ENCODE measurements around the gene USP37. TPM values are rescaled to one million over a fixed set of nuclear protein-coding genes. Genes with fewer than 3 reads are reported as not detected.

USP37 gene
- total RNA-seq, 4 donors from 2014 or later: 6.7 to 15.0 (median 8.5) TPM

DNA sequence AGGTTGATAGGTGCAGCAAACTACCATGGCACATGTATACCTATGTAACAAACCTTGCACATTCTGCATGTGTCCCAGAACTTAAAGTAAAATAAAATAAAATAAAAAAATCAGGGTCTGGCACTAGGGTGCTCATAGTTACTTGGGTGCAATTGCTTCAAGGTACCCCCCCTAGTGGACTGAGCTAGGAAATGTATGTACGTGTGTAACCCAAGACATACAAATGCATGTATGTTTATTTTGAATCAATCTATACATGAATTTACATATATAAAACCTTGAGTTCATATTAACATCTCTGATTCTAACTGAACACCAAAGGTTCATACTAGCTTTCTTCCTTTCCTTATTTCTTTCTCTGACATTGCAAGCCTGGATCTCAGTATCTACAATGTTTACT, 51.5 kb downstream of the USP37 start:
- H3K4me3 ChIP-seq: no peak overlapping the region
- H3K9me3 ChIP-seq: no peaks in the 10 kb centered on the region
- intact Hi-C loops (cut with DNase I): no loop called here
- no peak for TF ChIP-seq EP300 (IDR thresholded peaks at IDR 0.05)
- TF ChIP-seq, protein P1, sequence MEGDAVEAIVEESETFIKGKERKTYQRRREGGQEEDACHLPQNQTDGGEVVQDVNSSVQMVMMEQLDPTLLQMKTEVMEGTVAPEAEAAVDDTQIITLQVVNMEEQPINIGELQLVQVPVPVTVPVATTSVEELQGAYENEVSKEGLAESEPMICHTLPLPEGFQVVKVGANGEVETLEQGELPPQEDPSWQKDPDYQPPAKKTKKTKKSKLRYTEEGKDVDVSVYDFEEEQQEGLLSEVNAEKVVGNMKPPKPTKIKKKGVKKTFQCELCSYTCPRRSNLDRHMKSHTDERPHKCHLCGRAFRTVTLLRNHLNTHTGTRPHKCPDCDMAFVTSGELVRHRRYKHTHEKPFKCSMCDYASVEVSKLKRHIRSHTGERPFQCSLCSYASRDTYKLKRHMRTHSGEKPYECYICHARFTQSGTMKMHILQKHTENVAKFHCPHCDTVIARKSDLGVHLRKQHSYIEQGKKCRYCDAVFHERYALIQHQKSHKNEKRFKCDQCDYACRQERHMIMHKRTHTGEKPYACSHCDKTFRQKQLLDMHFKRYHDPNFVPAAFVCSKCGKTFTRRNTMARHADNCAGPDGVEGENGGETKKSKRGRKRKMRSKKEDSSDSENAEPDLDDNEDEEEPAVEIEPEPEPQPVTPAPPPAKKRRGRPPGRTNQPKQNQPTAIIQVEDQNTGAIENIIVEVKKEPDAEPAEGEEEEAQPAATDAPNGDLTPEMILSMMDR (IDR thresholded peaks at IDR 0.05): peak; percentile 12 to 25 (median 15)
- no peak for TF ChIP-seq POLR2A (IDR thresholded peaks at IDR 0.05; ENCODE audit: low read depth)
- H3K27ac ChIP-seq (replicated peaks in 1 of 4): no peak overlapping the region
- peaks cover 0 to 15% (median 2%) of the 10 kb centered on the region in 4 donors for H3K36me3 ChIP-seq
- WGBS: 89% methylated on average over 1 of the region's 1 CpG
- no peak for DNase-seq (ENCODE audit: extremely low spot score)
- H3K4me1 ChIP-seq: peaks cover 0 to 6% (median 0%) of the 10 kb centered on the region in 4 donors
- no peaks in the 10 kb centered on the region for H3K27me3 ChIP-seq

DNA sequence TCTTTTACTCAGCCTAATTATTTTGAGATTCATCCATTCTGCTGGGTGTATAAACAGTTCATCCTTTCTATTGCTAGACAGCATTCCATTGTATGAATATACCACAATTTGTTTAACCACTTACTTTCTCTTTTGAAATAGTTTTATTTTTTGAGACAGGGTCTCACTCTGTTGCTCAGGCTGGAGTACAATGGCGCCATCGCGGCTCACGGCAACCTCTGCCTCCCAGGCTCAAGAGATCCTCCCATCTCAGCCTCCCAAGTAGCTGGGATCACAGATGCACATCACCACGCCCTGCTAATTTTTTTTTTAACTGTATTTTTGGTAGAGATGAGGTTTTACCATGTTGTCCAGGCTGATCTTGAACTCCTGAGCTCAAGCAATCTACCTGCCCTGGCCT, 54.5 kb downstream of the USP37 start:
- intact Hi-C loops (cut with DNase I): no loop called here
- WGBS: 97% methylated on average over 5 of the region's 5 CpGs
- DNase-seq (ENCODE audit: extremely low spot score): no peak
- TF ChIP-seq, protein P1 (IDR thresholded peaks at IDR 0.05): no peak
- no peak for TF ChIP-seq POLR2A (IDR thresholded peaks at IDR 0.05; ENCODE audit: low read depth)
- no peak for TF ChIP-seq EP300 (IDR thresholded peaks at IDR 0.05)
- no peak for TF ChIP-seq POLR2AphosphoS5 (IDR thresholded peaks at IDR 0.05)
- H3K4me1 ChIP-seq: peaks cover 0 to 6% (median 0%) of the 10 kb centered on the region in 4 donors
- H3K36me3 ChIP-seq: peaks cover 0 to 9% (median 4%) of the 10 kb centered on the region in 4 donors
- no peaks in the 10 kb centered on the region for H3K9me3 ChIP-seq
- no peaks in the 10 kb centered on the region for H3K27me3 ChIP-seq
- no peak overlapping the region for H3K4me3 ChIP-seq
- no peak overlapping the region for H3K27ac ChIP-seq (replicated peaks in 1 of 4)

DNA sequence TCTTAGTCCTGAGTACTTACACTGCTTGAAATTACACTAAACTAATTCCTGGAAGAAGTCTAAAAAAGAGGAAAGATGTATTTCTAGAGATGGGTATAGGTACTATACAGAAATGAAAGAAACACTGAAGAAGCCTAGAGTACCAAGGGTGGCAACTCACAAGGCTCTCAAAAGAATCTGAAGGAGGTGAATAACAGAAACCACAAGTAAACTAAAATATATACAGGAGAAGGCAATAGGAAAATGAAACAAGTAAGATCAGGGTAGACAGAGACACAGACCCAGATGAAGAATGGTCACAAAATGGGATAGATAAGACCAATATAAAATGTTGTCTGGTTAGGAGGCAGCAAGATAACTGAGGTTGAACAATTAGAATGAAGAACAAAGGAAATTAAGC, 59.9 kb downstream of the USP37 start:
- TF ChIP-seq, protein P1 (IDR thresholded peaks at IDR 0.05): no peak
- TF ChIP-seq EP300 (IDR thresholded peaks at IDR 0.05) (no peak), POLR2AphosphoS5 (IDR thresholded peaks at IDR 0.05) (no peak), POLR2A (IDR thresholded peaks at IDR 0.05; ENCODE audit: low read depth) (no peak)
- Histone ChIP-seq H3K27me3 (no peaks in the 10 kb centered on the region), H3K9me3 (no peaks in the 10 kb centered on the region), H3K4me3 (no peak overlapping the region), H3K36me3 (peaks cover 0 to 25% (median 12%) of the 10 kb centered on the region in 4 donors), H3K4me1 (no peaks in the 10 kb centered on the region), H3K27ac (replicated peaks in 1 of 4) (no peak overlapping the region)
- no peak for DNase-seq (ENCODE audit: extremely low spot score)
- intact Hi-C loops (cut with DNase I): no loop called here

DNA sequence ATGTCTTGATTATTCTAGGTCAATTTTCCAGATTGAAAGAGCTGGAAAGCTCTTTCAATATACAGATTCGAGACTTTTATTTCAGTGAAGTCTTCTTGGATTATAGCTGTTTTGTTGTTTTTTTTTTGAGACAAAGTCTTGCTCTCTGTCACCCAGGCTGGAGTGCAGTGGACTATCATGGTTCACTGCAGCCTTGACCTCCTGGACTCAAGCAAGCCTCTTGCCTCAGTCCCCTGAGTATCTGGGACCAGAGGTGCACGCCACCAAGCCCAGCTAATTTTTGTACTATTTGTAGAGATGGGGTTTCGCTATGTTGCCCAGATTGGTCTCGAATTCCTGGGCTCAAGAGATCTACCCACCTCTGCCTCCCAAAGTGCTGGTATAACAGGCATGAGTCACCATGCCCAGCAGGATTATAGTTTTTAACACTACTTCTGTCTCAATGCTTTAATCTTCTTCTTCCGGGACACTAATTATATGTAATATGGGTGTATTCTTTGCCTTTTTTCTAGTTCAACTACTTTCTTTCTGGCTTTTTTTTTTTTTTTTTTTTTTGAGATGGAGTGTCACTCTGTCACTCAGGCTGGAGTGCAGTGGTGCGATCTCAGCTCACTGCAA, 62.3 kb downstream of the USP37 start:
- DNase-seq (ENCODE audit: extremely low spot score): no peak
- Histone ChIP-seq H3K27ac (replicated peaks in 1 of 4) (no peak overlapping the region), H3K9me3 (no peaks in the 10 kb centered on the region), H3K27me3 (no peaks in the 10 kb centered on the region), H3K36me3 (peaks cover 0 to 25% (median 12%) of the 10 kb centered on the region in 4 donors), H3K4me1 (peaks cover 0 to 17% (median 14%) of the 10 kb centered on the region in 4 donors), H3K4me3 (no peak overlapping the region)
- intact Hi-C loops (cut with DNase I): no loop called here
- WGBS: 96% methylated on average over 5 of the region's 6 CpGs
- TF ChIP-seq, protein P1 (IDR thresholded peaks at IDR 0.05): no peak

DNA sequence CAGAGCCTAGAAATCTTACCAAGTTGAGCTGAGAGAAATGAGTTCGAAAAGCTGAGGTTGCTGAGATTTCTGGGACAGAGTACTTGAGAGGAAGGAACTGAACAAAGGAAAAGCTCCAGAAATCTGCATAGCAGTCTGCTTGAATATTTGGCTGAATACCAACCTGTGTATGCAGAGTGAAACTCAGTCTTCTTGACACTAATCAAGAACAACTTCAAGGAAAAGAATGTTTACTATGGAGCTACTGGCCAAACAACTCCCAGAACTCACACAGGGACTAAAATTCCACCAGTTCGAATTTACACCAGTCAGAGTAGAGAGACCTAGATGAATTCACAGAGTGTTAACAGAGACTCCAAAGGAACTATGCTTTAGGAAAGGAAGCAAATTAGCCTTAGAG, 66.5 kb downstream of the USP37 start:
- Histone ChIP-seq H3K9me3 (no peaks in the 10 kb centered on the region), H3K27ac (replicated peaks in 1 of 4) (peak overlapping the region; percentile 15 to 66 (median 30)), H3K27me3 (no peaks in the 10 kb centered on the region), H3K4me3 (no peak overlapping the region), H3K4me1 (peaks cover 0 to 19% (median 15%) of the 10 kb centered on the region in 4 donors), H3K36me3 (peaks cover 0 to 42% (median 17%) of the 10 kb centered on the region in 4 donors)
- DNase-seq (ENCODE audit: extremely low spot score): no peak
- TF ChIP-seq POLR2A (IDR thresholded peaks at IDR 0.05; ENCODE audit: low read depth): no peak
- intact Hi-C loops (cut with DNase I): no loop called here
- 26% methylated on average over 2 of the region's 2 CpGs for WGBS

All from esophagus muscularis mucosa (tissue), 4 donors.